H1 (cell line): Measurements from ENCODE around the gene SLC1A4. TPM values are rescaled to one million over a fixed set of nuclear protein-coding genes. Genes with fewer than 3 reads are reported as not detected.

Source experiments
- CTCF ChIA-PET: fragments of 300-600 bp; sonication (Branson Sonifier 250); formaldehyde crosslinking; loops from one replicate; lab custom pipeline; 2021; ENCODE audit not compliant: partially characterized antibody; lab: Charles Lee
- POLR2A ChIA-PET: fragments of 300-600 bp; sonication (Branson Sonifier 250); formaldehyde crosslinking; loops from one replicate; lab custom pipeline; 2021; ENCODE audit warnings: inconsistent platforms; ENCODE audit not compliant: partially characterized antibody; lab: Charles Lee
- DNase-seq, 2 experiments: peaks; one replicate each; pipeline versions ENCODE4 v3.0.0 to v3.0.0-alpha.2; 2010 to 2022; ENCODE audit warnings: low spot score in 2 of 2, low read depth in 1 of 2, mixed read lengths in 1 of 2
- FAIRE-seq: peaks from 2 replicates; lab custom pipeline; 2011; peaks lifted over from hg19 to GRCh38; lab: Jason Lieb, UNC
- H2AFZ ChIP-seq: 2 replicates; pipeline ENCODE4 v1.8.1; 2012; ENCODE audit warnings: low read length, inconsistent platforms
- H2AK5ac ChIP-seq: 2 replicates; pipeline ENCODE4 v1.6.1; 2013; ENCODE audit warnings: low read depth, low read length
- H2BK120ac ChIP-seq: replicated peaks from 2 replicates; pipeline ENCODE3; 2013; ENCODE audit warnings: low read depth, low read length, inconsistent platforms
- H2BK12ac ChIP-seq: 2 replicates; pipeline ENCODE4 v1.6.1; 2013; ENCODE audit warnings: low read depth, low read length
- H2BK15ac ChIP-seq: 2 replicates; pipeline ENCODE4 v1.6.1; 2013; ENCODE audit warnings: low read length
- H2BK20ac ChIP-seq: 2 replicates; pipeline ENCODE4 v1.6.1; 2013; ENCODE audit warnings: low read length
- H2BK5ac ChIP-seq: 2 replicates; pipeline ENCODE4 v1.6.1; 2013; ENCODE audit warnings: low read depth, low read length
- H3K14ac ChIP-seq: 2 replicates; pipeline ENCODE4 v1.6.1; 2013; ENCODE audit warnings: inconsistent platforms; ENCODE audit not compliant: insufficient read length
- H3K18ac ChIP-seq: 2 replicates; pipeline ENCODE4 v1.6.1; 2013; ENCODE audit warnings: low read length; ENCODE audit errors: extremely low read depth
- H3K23ac ChIP-seq: 2 replicates; pipeline ENCODE4 v1.6.1; 2013; ENCODE audit warnings: inconsistent platforms; ENCODE audit not compliant: insufficient read length
- H3K23me2 ChIP-seq: 2 replicates; pipeline ENCODE4 v1.6.1; 2013; ENCODE audit warnings: low read depth, low read length
- H3K27ac ChIP-seq: 2 replicates; pipeline ENCODE4 v1.6.1; 2011; ENCODE audit warnings: low read depth, low read length, inconsistent platforms
- H3K27me3 ChIP-seq, 4 experiments: replicated peaks in 1 of 4; 1 replicate in 1 of 4; 2 replicates in 3 of 4; pipeline versions ENCODE4 v1.6.1 to v1.8.1; 2011 to 2013; ENCODE audit warnings: low read length in 3 of 4, mild to moderate bottlenecking in 3 of 4, inconsistent platforms in 2 of 4, mixed read lengths in 2 of 4, moderate library complexity in 1 of 4; ENCODE audit not compliant: control insufficient read depth in 3 of 4, insufficient read depth in 3 of 4; ENCODE audit errors: extremely low read depth in 1 of 4
- H3K36me3 ChIP-seq, 4 experiments: 2 replicates each; pipeline versions ENCODE4 v1.6.1 to v1.8.1; 2011 to 2013; ENCODE audit warnings: mild to moderate bottlenecking in 4 of 4, low read length in 3 of 4, moderate library complexity in 2 of 4, control low read depth in 1 of 4, inconsistent platforms in 1 of 4; ENCODE audit not compliant: insufficient read depth in 4 of 4, control insufficient read depth in 2 of 4
- H3K4ac ChIP-seq: replicated peaks from 2 replicates; pipeline ENCODE3; 2013; ENCODE audit warnings: low read length, low read depth, mixed read lengths, inconsistent platforms; ENCODE audit not compliant: insufficient read length
- H3K4me1 ChIP-seq, 4 experiments: replicated peaks in 1 of 4; 1 replicate in 1 of 4; 2 replicates in 3 of 4; pipeline versions ENCODE4 v1.6.1 to v1.8.1; 2011 to 2013; ENCODE audit warnings: low read length in 3 of 4, inconsistent platforms in 2 of 4, mixed read lengths in 1 of 4; ENCODE audit not compliant: insufficient read depth in 4 of 4, control insufficient read depth in 3 of 4
- H3K4me2 ChIP-seq, 2 experiments: 2 replicates each; pipeline versions ENCODE4 v1.6.1 to v1.8.1; 2011 to 2013; ENCODE audit warnings: low read depth in 2 of 2, low read length in 2 of 2, control low read depth in 1 of 2, inconsistent platforms in 1 of 2, mild to moderate bottlenecking in 1 of 2; ENCODE audit not compliant: insufficient read depth in 1 of 2
- H3K4me3 ChIP-seq, 4 experiments: fragments of 200-600, 300-600 bp in 1 of 4; sonication (generic), shearing (Covaris generic), sonication (Bioruptor Twin) in 1 of 4; 2 replicates each; pipeline versions ENCODE4 v1.5.1 to v1.8.1; 2011 to 2016; ENCODE audit warnings: low read length in 4 of 4, low read depth in 3 of 4, control low read depth in 2 of 4, inconsistent platforms in 2 of 4, mild to moderate bottlenecking in 2 of 4, mixed read lengths in 1 of 4, moderate library complexity in 1 of 4; ENCODE audit not compliant: insufficient read depth in 2 of 4; ENCODE audit errors: extremely low read depth in 1 of 4
- H3K56ac ChIP-seq: replicated peaks from 2 replicates; pipeline ENCODE3; 2013; ENCODE audit warnings: low read depth, mild to moderate bottlenecking, mixed read lengths, low read length, inconsistent platforms; ENCODE audit not compliant: insufficient read length
- H3K79me1 ChIP-seq: 2 replicates; pipeline ENCODE4 v1.6.1; 2013; ENCODE audit warnings: low read depth, low read length, control low read depth
- H3K79me2 ChIP-seq, 2 experiments: 2 replicates each; pipeline versions ENCODE4 v1.6.1 to v1.8.1; 2012 to 2013; ENCODE audit warnings: low read length in 2 of 2, mild to moderate bottlenecking in 2 of 2, inconsistent platforms in 1 of 2; ENCODE audit not compliant: insufficient read depth in 2 of 2, control insufficient read depth in 1 of 2
- H3K9ac ChIP-seq, 4 experiments: replicated peaks in 1 of 4; 1 replicate in 1 of 4; 2 replicates in 3 of 4; pipeline versions ENCODE4 v1.6.1 to v1.8.1; 2011 to 2013; ENCODE audit warnings: low read depth in 3 of 4, low read length in 3 of 4, control low read depth in 2 of 4, mild to moderate bottlenecking in 2 of 4, moderate library complexity in 2 of 4, inconsistent platforms in 1 of 4; ENCODE audit errors: extremely low read depth in 1 of 4
- H3K9me3 ChIP-seq, 2 experiments: 2 replicates each; pipeline versions ENCODE4 v1.6.1 to v1.8.1; 2012 to 2013; ENCODE audit warnings: mild to moderate bottlenecking in 2 of 2, moderate library complexity in 2 of 2, control low read depth in 1 of 2, inconsistent platforms in 1 of 2, low read depth in 1 of 2, low read length in 1 of 2, mixed read lengths in 1 of 2; ENCODE audit not compliant: insufficient read depth in 2 of 2
- H4K20me1 ChIP-seq, 2 experiments: replicated peaks in 1 of 2; 2 replicates each; pipeline versions ENCODE3 to v1.8.1; 2011 to 2013; ENCODE audit warnings: inconsistent platforms in 2 of 2, low read length in 2 of 2, mild to moderate bottlenecking in 1 of 2; ENCODE audit not compliant: insufficient read depth in 2 of 2, control insufficient read depth in 1 of 2
- H4K5ac ChIP-seq: 2 replicates; pipeline ENCODE4 v1.6.1; 2013; ENCODE audit warnings: low read length, low read depth, mixed read lengths, inconsistent platforms; ENCODE audit not compliant: insufficient read length
- H4K8ac ChIP-seq: 2 replicates; pipeline ENCODE4 v1.8.0; 2013; ENCODE audit warnings: mild to moderate bottlenecking, moderate library complexity, low read length, inconsistent platforms; ENCODE audit not compliant: insufficient read depth; ENCODE audit errors: extremely low read depth
- H4K91ac ChIP-seq: replicated peaks from 2 replicates; pipeline ENCODE3; 2013; ENCODE audit warnings: low read length, mixed read lengths, inconsistent platforms; ENCODE audit not compliant: insufficient read length
- ATF2 ChIP-seq: IDR thresholded peaks from 2 replicates; pipeline ENCODE4 v1.6.1; 2012; ENCODE audit warnings: low read length, inconsistent platforms
- BACH1 ChIP-seq: IDR thresholded peaks from 2 replicates; pipeline ENCODE4 v1.6.1; 2012; ENCODE audit warnings: low read length, improper control_type of control experiment
- BRCA1 ChIP-seq: IDR thresholded peaks from 2 replicates; pipeline ENCODE4 v1.6.1; 2012; ENCODE audit warnings: low read depth, low read length, improper control_type of control experiment
- EZH2 ChIP-seq: fragments of 200-600 bp; sonication (generic); IDR thresholded peaks from 2 replicates; pipeline ENCODE4 v1.7.1; 2012; ENCODE audit warnings: low read depth, mild to moderate bottlenecking, moderate library complexity, low read length, inconsistent platforms; ENCODE audit not compliant: severe bottlenecking
- HDAC6 ChIP-seq: IDR thresholded peaks from one replicate; pipeline ENCODE4 v1.7.1; 2012; ENCODE audit warnings: low read depth, mild to moderate bottlenecking, inconsistent platforms, low read length, moderate library complexity
- KDM1A ChIP-seq: fragments of 200-600, 300-600 bp; sonication (generic); IDR thresholded peaks from 2 replicates; pipeline ENCODE4 v1.7.1; 2016; ENCODE audit warnings: mild to moderate bottlenecking, low read length, borderline replicate concordance
- SIN3A ChIP-seq, 2 experiments: IDR thresholded peaks in 1 of 2; conservative IDR thresholded peaks in 1 of 2; 2 replicates each; pipeline ENCODE4 v1.6.1; 2011 to 2012; ENCODE audit warnings: low read length in 2 of 2, improper control_type of control experiment in 1 of 2, low read depth in 1 of 2, mild to moderate bottlenecking in 1 of 2
- SIX5 ChIP-seq: IDR thresholded peaks from 2 replicates; pipeline ENCODE4 v1.6.1; 2011; ENCODE audit warnings: mild to moderate bottlenecking, low read depth, low read length
- SUZ12 ChIP-seq: fragments of 200-600 bp; sonication (generic); IDR thresholded peaks from 2 replicates; pipeline ENCODE4 v1.6.1; 2012; ENCODE audit warnings: mild to moderate bottlenecking, inconsistent platforms, low read length, moderate library complexity, mixed read lengths
- TEAD4 ChIP-seq: IDR thresholded peaks from 2 replicates; pipeline ENCODE4 v1.6.1; 2012; ENCODE audit warnings: low read depth, low read length, inconsistent platforms, mixed read lengths
- YY1 ChIP-seq: IDR thresholded peaks from 2 replicates; pipeline ENCODE4 v1.6.1; 2011; ENCODE audit warnings: low read depth, mild to moderate bottlenecking, low read length
- WGBS, 2 experiments: shearing (Covaris generic) in 1 of 2; methylation state at CpG; one replicate each; pipeline versions ENCODE4 v1.1.6 to v1.1.7; 2013 to 2015; ENCODE audit warnings: low lambda C conversion rate in 2 of 2, mixed read lengths in 2 of 2, inconsistent platforms in 1 of 2, low coverage in 1 of 2, missing lambda C conversion rate in 1 of 2; ENCODE audit not compliant: insufficient replicate concordance in 2 of 2, insufficient coverage in 1 of 2, insufficient read length in 1 of 2; ENCODE audit errors: extremely low coverage in 1 of 2, missing lambda C conversion rate in 1 of 2; 5-methylcytosine and 5-hydroxymethylcytosine counted together
- polyA plus RNA-seq, 7 experiments: library from polyadenylated mRNA; depleted of rRNA in 3 of 7; stranded (reverse) in 5 of 7; unstranded in 2 of 7; fragments of >200 nt in 5 of 7; fragments of 200-250 nt in 2 of 7; gene quantifications; 1 replicate in 5 of 7; 2 replicates in 1 of 7; 4 replicates in 1 of 7; pipeline versions ENCODE4 v1.2.1 to v1.2.3, GENCODE V29; 2011 to 2013; ENCODE audit warnings: missing spikeins in 2 of 7, mixed read lengths in 2 of 7
- total RNA-seq: library from RNA; stranded (reverse); fragmentation: NEBNext Ultra II Directional; extraction: Animal tissue kit (Norgen Biotek cat#: 25700); gene quantifications from 2 replicates; pipeline ENCODE4 v1.2.1, GENCODE V29; 2021

The SLC1A4 gene
- total and polyA plus RNA-seq, 2 of the 8 experiments (the other 6 are each of a cell fraction or from before 2014, with no cell fraction given): 0.44 to 0.86 TPM

GRCh38 chr2:64945973-64946768 lies 43.0 kb upstream of the SLC1A4 start:
- FAIRE-seq: no peak
- Histone ChIP-seq H3K23me2 (no peaks in the 10 kb centered on the region), H3K4ac (no peak overlapping the region), H3K9me3 (no peaks in the 10 kb centered on the region), H3K27me3 (no peaks in the 10 kb centered on the region), H3K27ac (no peak overlapping the region), H3K4me2 (no peak overlapping the region), H3K4me1 (peaks cover 0 to 6% (median 0%) of the 10 kb centered on the region in 4 experiments; a peak in 1 of 7 replicates), H3K4me3 (no peak overlapping the region), H3K36me3 (no peaks in the 10 kb centered on the region), H2BK20ac (no peak overlapping the region), H3K79me2 (no peaks in the 10 kb centered on the region), H2BK15ac (no peak overlapping the region), H4K20me1 (no peaks in the 10 kb centered on the region), H2AFZ (no peak overlapping the region), H2BK120ac (no peak overlapping the region), H4K91ac (no peak overlapping the region), H2BK12ac (no peak overlapping the region), H3K14ac (no peak overlapping the region), H3K79me1 (no peaks in the 10 kb centered on the region), H2AK5ac (0 out of 2 replicates have a peak overlapping the region, but pooled peaks have one; percentile 28), H3K18ac (no peak overlapping the region), H3K23ac (no peak overlapping the region), H4K8ac (0 out of 2 replicates have a peak overlapping the region, but pooled peaks have one; percentile 4), H3K9ac (no peak overlapping the region), H4K5ac (no peak overlapping the region), H2BK5ac (no peak overlapping the region), H3K56ac (no peak overlapping the region)
- WGBS, 2 experiments: 83% methylated on average over 14 of the region's 14 CpGs; no CpG with 5 or more reads in 1 of the 2 experiments
- ChIA-PET POLR2A (no interaction called here), CTCF (interaction anchor here (0.6 to 2.6 kb wide), 9 partner anchors 8 to 85 kb away, joined by 3 to 9 read pairs (median 3); no protein-coding TSS in a partner anchor)
- no peak for DNase-seq
- no peak for TF ChIP-seq SIN3A (conservative IDR thresholded peaks at IDR 0.05 in 1 of 2, IDR thresholded peaks at IDR 0.05 in 1 of 2; ENCODE audit: low read depth in 1 of 2, low read length in 2 of 2)
- TF ChIP-seq YY1: no peak
- TF ChIP-seq HDAC6: no peak
- no peak for TF ChIP-seq EZH2
- TF ChIP-seq ATF2: no peak
- no peak for TF ChIP-seq BACH1
- no peak for TF ChIP-seq BRCA1
- TF ChIP-seq SUZ12: no peak
- TF ChIP-seq KDM1A: no peak
- TF ChIP-seq TEAD4: no peak
- no peak for TF ChIP-seq SIX5
